Activated CD8-positive, alpha-beta memory T cell treated with anti-CD3 and anti-CD28 coated beads, Interleukin-2, amount 50 U/mL, for 24 hours (primary cell): ENCODE results near the gene LRRC3B.

Source experiments
- DNase-seq: peaks from one replicate; pipeline ENCODE4 v3.0.0-alpha.2; 2020; ENCODE audit errors: extremely low read depth

The LRRC3B gene

DNA sequence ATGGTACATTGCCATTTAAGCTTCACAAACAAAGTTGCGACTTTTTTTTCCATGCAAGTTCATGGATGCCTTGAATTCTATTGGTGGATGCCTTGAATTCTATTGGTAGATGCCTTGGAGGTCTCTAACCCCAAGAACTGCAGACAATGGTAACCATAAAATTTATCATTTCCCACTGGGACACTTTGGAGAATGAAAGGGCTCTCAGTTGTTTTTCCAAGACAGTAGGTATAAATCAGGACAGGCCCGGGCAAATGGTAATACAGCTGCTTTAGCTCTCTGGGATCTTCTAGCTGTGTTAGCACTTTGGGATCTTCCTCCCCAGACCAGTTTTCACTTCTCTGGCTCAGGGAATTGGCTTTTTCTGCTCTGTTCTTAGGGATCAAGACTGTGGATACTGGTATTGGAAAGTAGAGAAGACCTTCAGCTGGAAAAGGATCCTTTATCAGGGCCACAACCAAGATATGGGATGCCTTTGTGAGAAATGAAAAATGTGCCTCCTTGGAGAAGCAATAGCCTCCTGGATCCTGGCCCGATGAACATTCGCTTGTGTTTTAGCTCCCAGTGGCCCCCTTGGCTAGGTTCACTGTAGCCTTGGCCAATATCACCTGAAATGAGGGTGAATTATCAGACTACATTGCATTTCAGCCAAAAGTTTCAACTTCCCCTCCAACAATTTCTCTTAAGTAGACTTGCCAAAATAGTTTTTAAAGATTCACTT is 8.3 kb downstream of the LRRC3B start:
- DNase-seq, result no peak

DNA sequence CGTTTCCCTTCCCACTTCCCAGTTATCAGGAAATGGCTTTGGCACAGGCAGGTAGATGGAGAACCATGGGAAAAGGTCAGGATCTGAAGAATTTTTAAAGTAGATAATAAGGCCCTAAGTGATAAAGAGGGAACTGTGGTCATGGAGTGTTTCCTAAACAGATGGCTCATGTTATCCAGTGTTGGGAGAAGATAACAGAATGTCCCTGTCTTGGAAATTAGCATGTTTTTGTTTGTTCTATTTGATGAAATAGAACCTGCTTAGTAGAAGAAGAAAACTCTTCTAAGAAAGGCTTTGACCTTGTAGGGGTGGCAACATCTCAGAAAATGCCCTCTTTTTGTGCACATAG is 8.8 kb downstream of the LRRC3B start:
- no peak for DNase-seq

DNA sequence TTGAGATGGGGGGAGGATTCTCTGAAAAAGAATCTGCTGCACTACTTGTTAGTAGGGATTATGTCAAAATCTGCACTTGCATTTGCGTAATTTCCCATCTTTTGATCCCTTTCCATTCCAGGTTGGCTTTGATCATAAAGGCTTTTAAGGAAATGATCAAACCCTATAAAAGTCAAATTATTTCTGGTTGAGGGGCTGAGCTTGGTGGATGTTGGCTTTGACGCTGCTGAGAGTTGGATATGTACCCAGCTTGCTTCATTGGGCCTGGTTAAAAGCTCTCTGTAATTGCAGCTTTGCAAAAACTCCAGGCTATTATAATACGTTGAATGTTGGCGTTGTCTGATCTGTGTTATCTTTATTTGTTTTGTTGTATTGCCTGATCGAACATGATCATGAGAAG is 12.0 kb downstream of the LRRC3B start:
- no peak for DNase-seq

DNA sequence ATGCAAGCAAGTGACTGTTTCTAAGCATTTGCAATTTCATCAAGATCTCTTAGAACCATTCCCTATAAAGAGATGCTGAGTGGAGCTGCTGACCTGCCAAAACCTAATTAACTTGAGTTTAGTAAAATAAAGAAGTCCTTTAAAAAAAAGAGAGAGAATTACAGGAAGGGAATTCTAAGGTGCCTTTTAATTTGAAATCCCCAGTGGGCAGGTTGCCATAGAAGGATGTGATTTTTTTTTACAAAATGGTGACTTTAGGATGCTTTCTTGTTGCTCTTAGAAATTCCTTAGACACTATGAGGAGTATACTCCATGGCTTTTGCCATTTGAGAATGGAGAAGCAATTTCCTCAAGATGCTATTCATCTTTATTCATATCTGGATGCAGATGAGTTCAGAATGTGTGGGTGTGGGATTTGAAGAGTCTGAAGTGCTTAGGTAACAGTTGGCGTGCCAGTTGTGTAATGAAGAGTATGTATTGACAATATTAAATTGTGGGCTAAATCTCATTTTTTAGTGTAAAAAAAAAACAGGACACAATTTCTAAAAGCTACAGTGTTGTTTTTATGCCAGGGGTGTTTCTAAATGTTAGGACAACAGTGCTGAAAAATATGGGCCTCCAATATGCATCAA is 13.6 kb downstream of the LRRC3B start:
- DNase-seq, result no peak

DNA sequence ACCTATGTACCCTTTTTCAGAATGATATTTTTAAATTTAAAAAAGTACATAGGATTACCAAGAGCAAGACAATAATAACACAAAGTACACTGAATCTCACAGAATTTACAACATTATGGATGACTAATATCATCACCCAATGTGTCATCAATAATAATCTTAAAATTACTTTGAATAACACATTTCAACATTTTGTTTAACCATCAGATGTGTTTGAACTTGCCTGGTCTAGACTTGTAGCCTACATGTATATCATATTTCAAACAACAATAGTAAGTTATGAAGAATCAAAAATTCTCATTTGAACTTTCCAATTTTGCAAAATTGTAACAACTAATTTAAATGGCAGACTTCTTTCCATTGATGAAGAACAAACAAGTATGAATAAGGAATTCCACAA is 15.1 kb downstream of the LRRC3B start:
- no peak for DNase-seq

DNA sequence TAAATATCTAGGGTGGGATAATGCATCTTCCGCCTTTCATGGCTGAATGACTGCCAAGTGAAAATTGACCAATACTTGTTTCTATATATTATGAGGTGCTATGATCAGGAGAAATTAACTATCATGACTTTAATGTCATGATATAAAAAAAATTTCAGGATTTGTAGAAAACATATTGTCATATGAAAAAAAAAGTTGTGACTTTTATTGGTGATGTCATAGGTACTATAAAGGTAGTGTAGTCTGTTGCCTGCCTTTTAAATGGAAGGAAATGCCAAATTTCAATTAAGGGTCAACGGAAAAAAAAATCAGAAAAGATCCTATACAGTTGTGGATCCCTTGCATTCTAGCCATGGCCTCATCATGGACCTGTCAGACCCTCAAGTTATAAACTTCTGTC is 15.5 kb downstream of the LRRC3B start:
- DNase-seq, result no peak

DNA sequence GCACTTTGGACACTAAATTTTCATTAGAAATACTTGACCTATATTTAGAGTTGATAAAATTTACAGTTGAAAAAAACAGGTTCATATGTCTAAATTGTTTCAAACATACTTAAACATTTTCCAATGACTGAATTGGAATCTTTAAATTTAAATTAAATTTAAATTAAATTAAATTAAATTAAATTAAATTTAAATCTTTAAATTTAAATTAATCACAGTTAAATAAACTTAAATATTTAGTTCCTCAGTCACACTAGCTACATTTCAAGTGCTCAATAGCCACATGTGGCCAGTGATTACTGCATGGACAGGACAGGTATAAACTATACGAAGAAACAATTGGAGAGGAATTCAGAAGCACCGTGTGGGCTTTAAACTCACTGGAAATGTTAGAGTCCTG is 16.8 kb downstream of the LRRC3B start:
- DNase-seq, result no peak

DNA sequence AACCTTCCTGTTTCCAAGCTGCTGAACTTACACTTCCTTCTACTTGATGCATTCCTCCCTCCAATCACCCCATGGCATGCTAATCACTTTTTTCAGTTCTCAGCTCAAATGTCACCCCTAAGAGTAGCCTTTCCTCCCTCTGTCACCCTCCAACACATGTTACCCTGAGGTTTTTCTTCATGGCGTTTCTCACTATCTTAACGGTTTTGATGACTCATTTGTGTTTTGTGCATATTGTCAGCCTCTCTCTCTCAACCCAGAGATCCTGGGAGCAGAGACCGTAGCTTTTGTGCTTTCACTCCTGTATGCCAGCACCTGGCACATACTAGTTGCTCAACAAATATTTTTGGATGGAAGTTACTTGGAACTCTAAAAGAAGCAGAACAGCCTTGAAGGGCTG is 24.5 kb downstream of the LRRC3B start:
- no peak for DNase-seq

DNA sequence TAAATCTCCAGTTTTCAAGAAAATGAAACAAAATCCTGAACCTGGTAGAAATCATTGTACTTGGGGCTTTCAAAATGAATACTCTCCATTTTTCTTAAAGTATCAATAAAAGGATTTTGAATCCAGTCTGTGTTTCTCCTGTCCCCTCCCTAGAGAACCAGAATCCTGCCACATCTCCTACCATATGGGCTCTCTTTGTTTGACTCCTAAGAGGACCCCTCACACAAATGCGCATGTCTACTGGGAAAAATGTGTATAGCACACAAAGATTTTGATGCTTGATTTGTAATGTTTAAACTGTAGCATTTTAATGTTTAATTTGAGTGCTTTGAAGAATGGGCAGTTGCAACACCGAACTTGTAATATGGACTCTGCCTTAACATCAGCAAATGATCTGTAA is 25.9 kb downstream of the LRRC3B start:
- no peak for DNase-seq

DNA sequence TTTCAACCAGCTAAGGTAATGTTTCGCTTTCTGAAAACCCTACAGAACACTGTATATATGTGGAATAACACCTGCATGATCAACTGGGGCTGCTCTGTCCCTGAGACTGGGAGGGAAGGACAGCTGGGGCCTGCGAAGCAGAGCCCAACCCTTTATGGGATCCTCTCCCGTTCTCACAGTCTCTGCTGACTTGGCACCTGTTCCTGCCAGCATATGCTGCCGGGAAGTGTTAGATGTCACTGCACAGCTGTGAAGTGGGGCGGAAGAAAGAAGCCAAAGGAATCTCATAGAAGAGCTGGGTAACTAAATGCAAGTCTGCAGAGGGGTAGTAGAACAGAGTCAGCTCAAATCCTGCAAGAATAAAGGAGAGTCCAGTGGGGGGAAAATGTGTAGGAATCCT is 29.6 kb downstream of the LRRC3B start:
- no peak for DNase-seq

DNA sequence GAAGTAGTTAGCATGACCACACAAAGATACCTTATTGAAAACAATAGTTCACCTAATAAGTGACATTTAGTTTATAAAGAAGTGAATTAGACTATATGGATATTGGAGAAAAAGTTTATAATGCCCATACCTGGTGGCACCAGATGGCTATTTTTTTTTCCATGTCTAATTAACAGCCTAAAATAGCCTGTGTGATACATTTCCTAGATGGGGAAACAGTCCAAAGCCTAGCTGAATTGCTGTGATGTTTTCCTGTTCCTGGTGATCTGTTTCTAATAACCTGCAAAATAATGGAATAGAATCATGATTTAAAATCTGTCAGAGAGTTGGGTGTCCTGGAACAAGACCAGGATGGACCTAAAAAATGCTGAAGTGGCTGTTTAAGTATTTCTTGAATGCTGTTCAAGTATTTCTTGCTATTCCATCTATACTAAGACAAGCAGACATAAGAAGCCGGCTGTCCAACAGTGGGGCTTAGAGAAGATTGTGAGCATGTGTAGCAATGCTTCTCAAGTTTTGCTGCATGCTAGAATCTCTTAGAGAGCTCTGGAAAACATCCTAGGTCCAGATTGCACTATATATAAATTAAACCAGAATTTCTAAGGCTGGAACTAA is 31.3 kb downstream of the LRRC3B start:
- no peak for DNase-seq

DNA sequence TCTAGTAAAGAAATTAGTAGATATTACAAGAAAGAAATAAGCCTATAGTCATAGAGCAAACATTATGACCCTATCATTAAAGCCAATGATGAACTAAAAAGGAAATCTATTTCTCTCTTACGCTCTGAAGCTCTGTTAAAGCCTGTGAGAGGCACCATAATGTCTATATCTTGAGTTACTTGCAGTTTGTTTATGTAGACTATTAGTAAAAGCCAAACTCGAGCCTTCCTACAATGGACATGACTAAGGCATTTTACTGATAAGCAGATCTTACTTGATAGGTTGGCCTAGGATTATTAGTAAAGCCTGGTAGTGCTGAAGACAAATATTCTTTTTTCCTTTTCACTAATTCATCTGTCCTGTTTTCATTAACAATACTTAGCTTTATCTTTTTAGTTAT is 32.7 kb downstream of the LRRC3B start:
- DNase-seq, result no peak

DNA sequence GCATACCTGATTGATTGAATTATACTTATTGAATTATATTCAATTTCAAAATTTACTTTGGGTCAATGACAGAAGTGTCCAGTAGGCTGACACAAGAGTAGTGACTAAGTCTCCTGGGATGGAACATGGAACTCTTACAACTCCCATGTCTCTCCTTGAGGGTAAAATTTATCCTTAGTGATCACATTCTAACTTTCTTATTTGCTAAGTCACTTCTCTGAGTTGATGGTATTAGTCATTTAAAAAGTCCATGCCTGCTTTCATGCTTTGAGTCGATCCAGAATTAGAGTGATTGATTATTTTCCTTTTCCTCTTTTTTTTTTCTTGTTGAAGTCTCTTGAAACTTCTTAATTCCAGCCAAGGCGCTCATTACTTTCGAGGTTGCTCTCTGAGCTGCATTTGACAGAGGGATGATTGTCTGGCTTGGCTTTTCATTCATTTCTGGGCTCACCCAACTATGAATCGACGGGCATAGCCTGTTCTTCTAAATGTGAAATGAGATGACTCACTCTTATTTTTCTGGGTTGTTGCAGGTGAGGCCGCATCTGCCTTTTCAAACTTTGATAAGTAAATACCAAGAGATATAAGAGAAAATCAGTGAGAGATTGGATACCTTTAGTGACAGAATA is 34.9 kb downstream of the LRRC3B start:
- DNase-seq, result no peak

DNA sequence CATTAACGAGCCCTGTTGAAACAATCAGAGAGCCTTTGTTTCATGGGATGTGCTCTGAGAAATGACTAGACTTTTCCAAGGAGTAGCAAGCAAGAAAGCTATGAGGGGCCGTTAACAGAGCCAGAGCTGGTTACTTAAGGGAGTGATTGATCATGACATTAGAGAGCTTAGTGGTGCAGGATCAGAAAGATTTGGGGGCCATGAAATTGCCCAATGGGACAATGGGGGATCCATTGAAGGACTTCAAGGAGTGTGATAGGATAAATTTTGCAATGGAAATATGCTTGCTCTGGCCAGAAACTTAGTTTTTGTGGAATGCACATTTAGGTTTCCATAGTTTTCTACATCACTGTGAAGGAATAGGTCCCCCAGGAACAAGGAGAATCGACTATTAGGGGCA is 45.6 kb downstream of the LRRC3B start:
- no peak for DNase-seq

DNA sequence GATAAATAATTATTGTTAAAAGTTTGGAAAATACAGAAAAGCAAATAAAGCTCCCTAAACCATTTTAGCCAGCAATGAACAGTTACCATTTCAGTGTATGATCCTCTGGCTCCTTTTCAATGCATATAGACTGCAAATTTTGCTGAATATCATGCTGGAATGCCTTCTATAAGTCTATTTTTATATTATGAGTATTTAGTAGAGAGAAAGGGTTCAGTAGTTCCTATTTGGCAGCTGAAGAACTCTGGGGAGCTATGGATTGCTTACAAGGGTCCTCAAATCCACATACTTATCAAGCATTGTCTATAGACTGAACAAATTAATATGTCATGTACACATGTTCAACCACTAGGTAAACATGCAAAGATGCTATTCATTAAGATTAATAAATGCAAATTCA is 46.1 kb downstream of the LRRC3B start:
- DNase-seq, result no peak

DNA sequence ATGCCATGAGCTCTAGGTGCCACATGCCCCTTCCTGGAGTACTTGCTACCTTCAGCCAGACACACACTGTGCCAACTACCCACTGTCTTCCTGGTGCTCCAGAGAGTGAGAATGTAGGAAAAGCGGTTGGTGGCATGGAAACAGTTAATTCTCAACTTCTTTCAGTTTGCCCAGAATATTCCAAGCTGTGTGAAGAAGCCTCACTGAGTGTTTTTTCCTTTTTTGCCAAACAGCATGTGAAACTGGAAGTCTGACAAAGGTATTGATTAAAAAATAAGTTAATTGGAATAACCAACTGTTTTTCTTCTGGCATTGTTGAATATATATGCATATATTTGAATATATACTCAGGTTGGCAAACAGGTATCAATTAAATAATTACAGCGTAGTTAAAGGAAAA is 52.8 kb downstream of the LRRC3B start:
- no peak for DNase-seq

DNA sequence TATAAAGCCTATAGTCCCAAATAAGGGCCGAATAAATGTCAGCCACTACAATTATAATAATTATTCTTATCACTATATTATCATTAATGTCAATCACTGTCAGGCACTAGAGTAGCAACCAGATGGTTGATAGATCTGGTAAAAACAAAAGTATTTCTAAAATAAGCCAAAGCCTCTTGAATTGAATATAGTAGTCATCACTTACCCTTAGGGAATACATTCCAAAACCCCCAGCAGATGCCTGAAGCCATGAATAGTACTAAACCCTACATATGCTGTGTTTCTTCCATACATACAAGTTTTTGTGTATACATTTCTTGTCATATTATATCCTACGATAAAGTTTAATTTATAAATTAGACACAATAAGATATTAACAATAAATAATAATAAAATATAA is 59.1 kb downstream of the LRRC3B start:
- no peak for DNase-seq

DNA sequence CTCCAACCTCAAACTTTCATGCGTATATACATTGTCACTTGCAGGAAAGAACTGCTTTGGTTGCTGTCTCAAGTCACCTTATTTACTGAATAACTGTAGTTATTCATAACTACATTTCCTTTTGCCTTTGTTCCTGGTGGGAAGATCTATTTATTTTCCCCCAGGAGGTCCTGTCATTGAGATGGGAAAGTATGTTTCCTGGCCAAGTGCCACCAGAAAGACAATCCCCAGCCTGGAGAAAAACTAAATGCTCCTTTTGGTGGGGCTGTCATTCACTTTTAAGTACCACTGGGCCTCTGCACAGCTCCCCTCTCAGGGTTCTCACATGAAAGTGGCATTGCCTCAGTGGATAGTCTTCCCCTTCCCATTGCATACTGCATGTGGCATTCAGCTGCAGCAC is 59.8 kb downstream of the LRRC3B start:
- no peak for DNase-seq

DNA sequence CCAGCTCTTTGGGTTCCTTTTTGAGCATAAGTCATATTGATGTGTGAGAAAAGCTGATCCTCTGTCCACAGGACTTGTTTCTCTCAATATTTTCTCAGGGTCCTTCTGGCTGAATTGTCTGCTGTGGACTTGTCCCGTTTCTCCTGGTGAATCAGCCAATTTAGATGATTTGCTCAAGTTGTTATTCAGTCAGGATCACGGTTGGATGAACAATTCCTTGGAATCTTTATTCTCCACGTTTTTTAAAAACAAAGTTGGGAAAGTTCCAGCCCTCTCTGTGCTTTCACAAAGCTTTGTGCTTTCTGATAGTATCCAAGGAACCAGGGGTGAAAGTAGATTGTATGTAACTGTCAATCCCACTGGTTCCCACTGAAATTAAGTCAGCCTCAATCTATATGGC is 61.3 kb downstream of the LRRC3B start:
- DNase-seq, result no peak

DNA sequence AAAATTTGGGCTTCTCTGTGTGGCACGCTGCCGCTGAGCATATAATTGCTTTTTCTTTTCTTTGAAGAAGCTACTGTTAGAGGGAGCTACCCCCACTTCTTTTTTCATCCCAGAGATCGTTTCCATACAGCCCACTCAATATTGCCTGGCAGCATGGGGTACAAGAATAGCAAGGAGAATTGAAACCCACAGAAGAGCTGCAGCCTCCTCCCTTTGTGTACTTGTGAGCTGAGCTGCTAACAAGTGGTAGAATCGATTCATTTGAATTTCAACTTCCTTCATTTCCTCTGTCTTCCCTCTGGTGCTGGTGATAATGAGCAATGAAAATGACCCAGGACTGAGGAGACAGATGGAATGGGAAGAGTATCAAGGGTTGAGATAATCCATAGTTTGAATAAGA is 64.9 kb downstream of the LRRC3B start:
- no peak for DNase-seq

DNA sequence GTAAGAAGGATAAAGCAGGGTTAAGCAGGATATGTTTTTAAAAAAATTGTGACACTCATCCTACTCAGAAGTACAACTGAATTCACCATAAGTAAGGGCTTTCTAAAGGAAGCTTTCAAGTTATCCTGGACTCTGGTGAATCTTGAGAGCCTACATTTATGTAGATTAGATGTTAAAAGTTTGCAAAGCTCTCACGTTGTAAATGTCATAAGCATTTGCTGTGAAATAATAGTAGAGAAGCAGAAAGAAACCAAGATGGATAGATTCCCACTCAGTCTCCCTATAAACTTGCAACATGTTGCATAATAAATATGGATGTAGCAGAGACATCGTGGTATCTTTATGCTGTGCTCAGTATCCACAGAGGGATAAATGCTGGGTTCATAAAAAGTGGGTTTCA is 77.0 kb downstream of the LRRC3B start:
- no peak for DNase-seq

DNA sequence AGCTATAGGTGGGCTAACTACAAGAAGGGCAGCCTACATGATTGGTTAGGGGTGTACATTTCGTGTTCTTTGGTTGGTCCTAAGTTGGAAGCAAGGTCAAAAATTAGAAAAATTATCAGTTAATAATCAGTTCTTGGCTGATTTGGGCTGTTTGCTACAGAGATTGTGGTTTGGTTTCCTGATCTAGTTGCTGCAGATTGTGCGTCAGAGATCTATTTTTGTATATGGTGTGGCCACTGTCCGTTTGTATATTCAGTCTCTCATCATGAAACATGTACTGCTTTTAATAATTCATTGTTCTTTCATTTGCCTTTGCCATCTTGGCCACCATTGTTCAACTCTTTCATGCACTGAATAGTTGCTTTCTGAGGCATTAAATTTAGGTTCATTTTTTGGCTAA is 80.9 kb downstream of the LRRC3B start:
- DNase-seq, result no peak

DNA sequence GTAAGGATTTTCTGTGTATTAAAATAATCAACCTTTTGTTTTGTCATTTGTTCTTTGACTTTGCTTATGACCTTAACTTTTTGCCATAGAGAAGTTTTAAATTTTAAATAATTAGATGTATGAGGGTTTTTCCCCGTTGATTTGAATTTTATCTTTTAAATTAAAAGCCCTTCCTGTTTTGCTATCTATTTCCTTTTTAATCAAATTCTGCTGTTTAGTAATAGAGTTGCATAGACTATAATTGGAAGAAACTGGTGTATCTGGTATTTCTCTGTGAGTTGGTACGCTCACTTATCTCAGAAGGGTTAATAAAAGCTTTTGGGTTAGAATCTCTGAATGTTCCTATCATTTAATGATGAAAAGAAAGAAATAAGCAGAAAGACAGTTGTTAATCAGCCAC is 82.2 kb downstream of the LRRC3B start:
- no peak for DNase-seq
